MCF 10A (cell line): Measurements from ENCODE around the gene ABLIM2. TPM values are rescaled to one million over a fixed set of nuclear protein-coding genes. Genes with fewer than 3 reads are reported as not detected.

Source experiments
- BruUV-seq: library from RNA; stranded (reverse); fragments of 400-500 nt; replicated peaks from 2 replicates; lab custom pipeline; 2021; lab: Mats Ljungman, UMichigan
- CTCF ChIA-PET: fragments of 300-600 bp; sonication (Branson Sonifier 250); formaldehyde crosslinking; extraction: SDS; loops from one replicate; lab custom pipeline; 2021; ENCODE audit warnings: antibody characterized with exemption, inconsistent platforms; lab: Yijun Ruan, JAX
- POLR2A ChIA-PET: fragments of 300-600, 350-650 bp; sonication (Branson Sonifier 250); formaldehyde crosslinking; extraction: SDS; loops from one replicate; lab custom pipeline; 2020; ENCODE audit warnings: antibody characterized with exemption, inconsistent platforms; lab: Yijun Ruan, JAX
- DNase-seq: peaks from one replicate; pipeline ENCODE4 v3.0.0-alpha.2; 2018; ENCODE audit not compliant: unreplicated experiment
- H3K27ac Mint-ChIP-seq: one replicate; pipeline ENCODE4 v1.8.0; 2022; ENCODE audit warnings: mild to moderate bottlenecking, low read depth, mixed read lengths; ENCODE audit not compliant: unreplicated experiment
- H3K27me3 Mint-ChIP-seq: one replicate; pipeline ENCODE4 v1.8.0; 2022; ENCODE audit warnings: mixed read lengths; ENCODE audit not compliant: insufficient read depth, unreplicated experiment
- H3K36me3 Mint-ChIP-seq: one replicate; pipeline ENCODE4 v1.8.0; 2022; ENCODE audit warnings: mild to moderate bottlenecking, moderate library complexity, mixed read lengths; ENCODE audit not compliant: insufficient read depth, unreplicated experiment
- H3K4me1 Mint-ChIP-seq: one replicate; pipeline ENCODE4 v1.8.0; 2022; ENCODE audit warnings: mixed read lengths; ENCODE audit not compliant: insufficient read depth, unreplicated experiment
- H3K4me3 Mint-ChIP-seq: one replicate; pipeline ENCODE4 v1.8.0; 2022; ENCODE audit warnings: mild to moderate bottlenecking, moderate library complexity, mixed read lengths; ENCODE audit not compliant: unreplicated experiment
- H3K9me3 Mint-ChIP-seq: one replicate; pipeline ENCODE4 v1.8.0; 2022; ENCODE audit warnings: mixed read lengths; ENCODE audit not compliant: unreplicated experiment
- CTCF ChIP-seq: fragments of 200-600 bp; IDR thresholded peaks from one replicate; pipeline ENCODE4 v1.8.0; 2022; ENCODE audit warnings: antibody characterized with exemption, mild to moderate bottlenecking; ENCODE audit not compliant: unreplicated experiment
- intact Hi-C: fragments of 100-400 bp; cut with micrococcal nuclease; formaldehyde crosslinking; loops from 2 replicates; pipeline ENCODE4 v1.14.1; 2022
- total RNA-seq: library from RNA; stranded (reverse); gene quantifications from 2 replicates; pipeline ENCODE4 v1.2.3, GENCODE V29; 2022

ABLIM2 gene
- total RNA-seq, 1 experiment from 2014 or later = 5.3 TPM

- ChIA-PET POLR2A (no interaction called here), CTCF (no interaction called here)
- intact Hi-C loops = no loop called here
- Mint-ChIP-seq H3K4me3 (no peak overlapping the region), H3K36me3 (no peaks in the 10 kb centered on the region), H3K9me3 (no peaks in the 10 kb centered on the region), H3K27ac (no peak overlapping the region), H3K4me1 (no peaks in the 10 kb centered on the region), H3K27me3 (peaks cover 16% of the 10 kb centered on the region)
- no peak for DNase-seq
- TF ChIP-seq CTCF = no peak
- no TSS peak for BruUV-seq
These were observed 87.6 kb downstream of the ABLIM2 start for GRCh38 chr4:8070736-8071718.

- ChIA-PET CTCF (interaction anchor here (0.7 kb wide), 1 partner anchor 1472 kb away, joined by 3 read pairs; no protein-coding TSS in a partner anchor), POLR2A (no interaction called here)
- TF ChIP-seq CTCF = no peak
- no peaks in the 10 kb centered on the region for H3K36me3 Mint-ChIP-seq
- H3K4me3 Mint-ChIP-seq = no peak overlapping the region
- no peaks in the 10 kb centered on the region for H3K9me3 Mint-ChIP-seq
- no peak overlapping the region for H3K27ac Mint-ChIP-seq
- intact Hi-C loops = no loop called here
- DNase-seq = no peak
- no TSS peak for BruUV-seq
- peaks cover 16% of the 10 kb centered on the region for H3K27me3 Mint-ChIP-seq
- no peaks in the 10 kb centered on the region for H3K4me1 Mint-ChIP-seq
These were observed 89.4 kb downstream of the ABLIM2 start for GRCh38 chr4:8069102-8069752.

- no peak overlapping the region for H3K27ac Mint-ChIP-seq
- no peak overlapping the region for H3K4me3 Mint-ChIP-seq
- no peaks in the 10 kb centered on the region for H3K36me3 Mint-ChIP-seq
- no peak for DNase-seq
- ChIA-PET CTCF (interaction anchor here (0.7 kb wide), 1 partner anchor 1471 kb away, joined by 3 read pairs; no protein-coding TSS in a partner anchor), POLR2A (no interaction called here)
- H3K27me3 Mint-ChIP-seq = peaks cover 11% of the 10 kb centered on the region
- no peak for TF ChIP-seq CTCF
- no TSS peak for BruUV-seq
- no peaks in the 10 kb centered on the region for H3K4me1 Mint-ChIP-seq
- intact Hi-C loops = no loop called here
- peaks cover 9% of the 10 kb centered on the region for H3K9me3 Mint-ChIP-seq
These were observed 90.4 kb downstream of the ABLIM2 start for GRCh38 chr4:8067945-8068896.
